GM21526 (cell line): Measurements from ENCODE around the gene PHOSPHO1.
"Not testable (repeated sequence)": the region's sequence is repeated elsewhere in the genome, so short reads cannot be mapped to it uniquely, and the experiment has no call there.

Experiments
- ATAC-seq: cut with Tn5 transposase; IDR thresholded peaks from one replicate; pipeline ENCODE4 v1.9.1; 2021; ENCODE audit warnings: moderate library complexity; ENCODE audit not compliant: unreplicated experiment, low FRiP score

PHOSPHO1 gene

GRCh38 chr17:49230636-49231562 is at the start of gene PHOSPHO1:
TSS of gene PHOSPHO1 (minus strand) at chr17:49230787. CDS start at chr17:49226691, 4,096 bp downstream.
- ATAC-seq: peak; percentile 85

GRCh38 chr17:49280061-49280460 is 49.5 kb upstream of the PHOSPHO1 start:
- ATAC-seq: no peak

- ATAC-seq: not testable (repeated sequence)
These were observed 48.9 kb upstream of the PHOSPHO1 start for GRCh38 chr17:49279263-49280015.

- ATAC-seq: no peak
These were observed 47.5 kb upstream of the PHOSPHO1 start for GRCh38 chr17:49278076-49278475.

GRCh38 chr17:49277638-49278037 is 47.1 kb upstream of the PHOSPHO1 start:
- ATAC-seq: no peak

- not testable (repeated sequence) for ATAC-seq
These were observed 45.4 kb upstream of the PHOSPHO1 start for GRCh38 chr17:49275981-49276380.

- no peak for ATAC-seq
These were observed 38.8 kb upstream of the PHOSPHO1 start for GRCh38 chr17:49269356-49269755.

- no peak for ATAC-seq
These were observed 37.3 kb upstream of the PHOSPHO1 start for GRCh38 chr17:49267912-49268311.

- no peak for ATAC-seq
These were observed 35.6 kb upstream of the PHOSPHO1 start for GRCh38 chr17:49266233-49266632.

- ATAC-seq: not testable (repeated sequence)
These were observed 31.0 kb upstream of the PHOSPHO1 start for GRCh38 chr17:49261540-49261939.

- ATAC-seq: no peak
These were observed 30.3 kb upstream of the PHOSPHO1 start for GRCh38 chr17:49260817-49261291.

- no peak for ATAC-seq
These were observed 29.6 kb upstream of the PHOSPHO1 start for GRCh38 chr17:49260011-49260816.

- ATAC-seq: no peak
These were observed 29.1 kb upstream of the PHOSPHO1 start for GRCh38 chr17:49259663-49260010.

GRCh38 chr17:49258394-49258793 is 27.8 kb upstream of the PHOSPHO1 start:
- no peak for ATAC-seq

GRCh38 chr17:49255125-49255524 is 24.5 kb upstream of the PHOSPHO1 start:
- no peak for ATAC-seq

- ATAC-seq: no peak
These were observed 23.5 kb upstream of the PHOSPHO1 start for GRCh38 chr17:49254066-49254465.

GRCh38 chr17:49252148-49252695 is 21.6 kb upstream of the PHOSPHO1 start:
- no peak for ATAC-seq

- no peak for ATAC-seq
These were observed 19.4 kb upstream of the PHOSPHO1 start for GRCh38 chr17:49249890-49250522.

GRCh38 chr17:49249292-49249794 is 18.8 kb upstream of the PHOSPHO1 start:
- ATAC-seq: no peak

- no peak for ATAC-seq
These were observed 17.4 kb upstream of the PHOSPHO1 start for GRCh38 chr17:49247944-49248343.
